Measurements from ENCODE around the gene FAM217A.

The FAM217A gene

DNA sequence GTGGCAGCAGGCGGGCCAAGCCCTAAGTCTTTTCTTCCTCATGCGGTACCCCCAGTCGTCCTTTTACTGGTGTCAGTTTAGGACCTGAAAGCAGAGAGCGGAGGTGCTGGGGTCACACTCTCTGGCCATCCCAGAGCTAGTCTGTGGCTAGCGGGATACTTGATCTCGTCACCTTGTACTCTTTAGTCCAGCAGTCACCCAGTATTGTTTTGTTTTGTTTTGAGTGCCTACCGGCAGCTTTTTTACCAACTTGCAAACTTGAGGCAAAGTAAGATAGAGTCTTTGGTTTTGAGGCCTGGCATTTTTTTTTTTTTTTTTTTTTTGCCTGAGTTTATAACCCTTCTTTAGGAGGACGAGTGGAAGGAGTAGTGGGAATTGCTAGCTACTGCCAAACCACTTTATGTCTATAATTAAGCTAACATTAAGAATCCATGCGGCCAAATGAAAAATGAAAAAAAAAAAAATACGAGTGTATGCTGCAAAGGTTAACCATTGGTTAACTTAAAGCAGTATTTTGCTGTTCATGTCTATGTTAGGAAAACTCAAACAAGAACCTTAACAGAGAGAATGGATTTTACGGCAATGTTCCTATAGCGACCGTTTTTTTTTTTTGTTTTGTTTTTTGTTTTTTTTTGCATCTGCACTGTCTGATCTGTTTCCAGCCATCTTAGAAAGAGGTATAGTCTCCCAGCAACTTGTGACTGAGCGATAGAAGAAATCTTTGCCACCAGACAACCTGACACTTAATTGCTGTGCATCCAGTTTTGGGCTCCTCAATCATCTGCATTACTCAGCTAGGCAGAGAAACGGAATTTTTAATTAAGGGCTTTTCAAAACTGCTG lies 56.9 kb downstream of the FAM217A start:
- DNase-seq (ENCODE audit: low read depth): no peak

DNA sequence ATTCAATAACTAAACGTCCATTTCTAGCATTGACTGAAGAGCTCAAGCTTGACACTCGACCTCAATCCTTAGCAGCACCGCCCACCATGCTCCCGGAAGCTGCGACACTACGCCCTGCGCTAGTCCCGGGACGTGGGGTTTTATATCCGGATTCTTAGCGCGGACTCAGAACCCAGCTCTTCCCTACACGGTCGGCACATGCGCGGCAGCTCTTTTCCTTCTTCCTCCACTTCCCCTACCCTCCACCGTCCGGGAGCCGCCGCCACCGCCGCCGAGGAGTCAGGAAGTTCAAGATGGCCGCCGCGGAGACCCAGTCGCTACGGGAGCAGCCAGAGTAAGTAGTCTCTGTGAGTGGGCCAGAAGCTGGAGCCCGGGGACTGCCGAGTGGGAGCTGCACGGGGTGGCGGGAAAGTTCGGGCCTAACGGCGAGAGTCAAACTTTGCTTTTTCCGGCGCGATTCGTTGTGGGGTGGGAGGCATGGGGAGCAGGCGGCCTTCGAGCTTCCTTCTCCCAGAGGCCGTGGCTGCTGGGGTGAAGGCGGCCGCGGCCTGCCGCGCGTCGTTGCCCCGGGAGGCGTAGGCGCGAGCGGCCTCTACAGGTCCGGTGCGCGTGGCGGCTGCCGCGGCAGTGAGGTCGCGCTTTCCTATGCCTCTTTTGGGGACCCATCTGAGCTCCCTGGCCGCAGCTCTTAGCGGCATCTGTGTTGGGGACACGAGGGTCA lies 57.6 kb downstream of the FAM217A start:
- peak; percentile 77 for DNase-seq (ENCODE audit: low read depth)

DNA sequence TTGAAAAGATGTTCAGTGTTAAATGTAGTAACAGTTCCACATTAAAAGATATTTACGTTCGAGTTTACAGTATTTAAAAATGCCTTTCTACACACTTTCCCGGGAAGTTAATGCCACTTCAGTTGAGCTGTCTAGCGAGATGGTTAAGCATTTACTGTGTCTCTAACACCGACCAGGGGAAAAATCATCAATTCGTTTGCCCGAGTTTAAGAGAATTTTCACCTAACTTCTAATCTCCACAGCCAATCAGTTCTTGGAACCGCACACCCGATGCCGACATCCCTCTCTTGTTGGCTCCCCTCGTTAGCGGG lies 58.2 kb downstream of the FAM217A start:
- DNase-seq (ENCODE audit: low read depth): no peak

DNA sequence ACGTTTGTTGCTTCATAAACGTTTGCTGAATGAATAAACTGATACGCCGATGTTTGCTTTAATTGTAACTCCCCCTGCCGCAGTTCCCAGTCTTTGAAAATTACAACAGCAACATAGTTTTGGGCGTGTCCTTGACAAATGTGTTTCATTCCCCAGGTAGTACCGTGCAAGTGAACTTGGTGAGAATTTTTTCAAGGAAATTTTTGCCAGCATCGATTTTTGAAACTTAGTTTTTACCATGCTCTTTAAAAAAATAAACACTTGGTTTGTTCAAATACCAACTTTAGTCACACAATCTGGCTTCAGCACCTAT lies 60.1 kb downstream of the FAM217A start:
- no peak for DNase-seq (ENCODE audit: low read depth)

All from activated T-helper 9 cell treated with anti-CD3 and anti-CD28 coated beads, Interleukin-2, amount 50 U/mL, for 16 hours (primary cell).